ENCODE results near the gene CDK5RAP3.

CDK5RAP3 gene

DNA sequence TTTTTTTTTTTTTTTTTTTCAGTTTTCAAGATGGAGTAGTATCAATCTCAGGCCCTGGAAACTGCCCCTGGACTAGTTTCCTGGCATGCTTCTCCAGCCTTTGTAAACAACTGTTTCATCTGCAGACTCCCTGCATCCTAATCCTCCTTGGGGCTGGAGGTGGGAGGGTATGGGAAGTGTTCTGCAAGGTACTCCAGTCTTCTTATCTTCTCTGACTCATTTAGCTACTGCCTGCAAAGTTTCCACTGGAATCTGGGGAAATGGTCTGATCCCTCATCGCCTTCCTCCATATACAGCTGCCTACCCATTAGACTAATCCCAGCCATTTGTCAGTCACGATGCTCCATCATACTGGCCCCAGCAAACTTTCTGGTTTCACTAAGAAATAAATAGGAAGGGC is 45.2 kb downstream of the CDK5RAP3 start:
- TF ChIP-seq, protein P1, sequence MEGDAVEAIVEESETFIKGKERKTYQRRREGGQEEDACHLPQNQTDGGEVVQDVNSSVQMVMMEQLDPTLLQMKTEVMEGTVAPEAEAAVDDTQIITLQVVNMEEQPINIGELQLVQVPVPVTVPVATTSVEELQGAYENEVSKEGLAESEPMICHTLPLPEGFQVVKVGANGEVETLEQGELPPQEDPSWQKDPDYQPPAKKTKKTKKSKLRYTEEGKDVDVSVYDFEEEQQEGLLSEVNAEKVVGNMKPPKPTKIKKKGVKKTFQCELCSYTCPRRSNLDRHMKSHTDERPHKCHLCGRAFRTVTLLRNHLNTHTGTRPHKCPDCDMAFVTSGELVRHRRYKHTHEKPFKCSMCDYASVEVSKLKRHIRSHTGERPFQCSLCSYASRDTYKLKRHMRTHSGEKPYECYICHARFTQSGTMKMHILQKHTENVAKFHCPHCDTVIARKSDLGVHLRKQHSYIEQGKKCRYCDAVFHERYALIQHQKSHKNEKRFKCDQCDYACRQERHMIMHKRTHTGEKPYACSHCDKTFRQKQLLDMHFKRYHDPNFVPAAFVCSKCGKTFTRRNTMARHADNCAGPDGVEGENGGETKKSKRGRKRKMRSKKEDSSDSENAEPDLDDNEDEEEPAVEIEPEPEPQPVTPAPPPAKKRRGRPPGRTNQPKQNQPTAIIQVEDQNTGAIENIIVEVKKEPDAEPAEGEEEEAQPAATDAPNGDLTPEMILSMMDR (IDR thresholded peaks at IDR 0.05) = no peak

DNA sequence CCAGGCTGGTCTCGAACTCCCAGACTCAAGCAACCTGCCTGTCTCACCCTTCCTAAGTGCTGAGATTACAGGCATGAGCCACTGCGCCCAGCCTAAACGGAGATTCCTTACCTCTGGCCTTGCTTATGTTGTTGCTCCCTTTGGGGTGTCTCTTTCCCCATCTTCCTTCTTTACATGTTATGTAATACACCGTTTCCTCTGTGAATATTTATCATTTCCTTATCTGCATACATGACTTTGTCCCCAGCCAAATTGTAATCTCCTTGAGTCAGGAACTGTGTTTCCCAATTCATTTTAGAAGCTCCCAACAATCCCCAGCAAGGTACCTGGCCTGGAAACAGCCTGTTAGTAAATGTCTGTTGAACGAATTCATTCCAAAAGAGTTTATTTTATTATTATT is 51.0 kb downstream of the CDK5RAP3 start:
- TF ChIP-seq, protein P1 (IDR thresholded peaks at IDR 0.05) = no peak

DNA sequence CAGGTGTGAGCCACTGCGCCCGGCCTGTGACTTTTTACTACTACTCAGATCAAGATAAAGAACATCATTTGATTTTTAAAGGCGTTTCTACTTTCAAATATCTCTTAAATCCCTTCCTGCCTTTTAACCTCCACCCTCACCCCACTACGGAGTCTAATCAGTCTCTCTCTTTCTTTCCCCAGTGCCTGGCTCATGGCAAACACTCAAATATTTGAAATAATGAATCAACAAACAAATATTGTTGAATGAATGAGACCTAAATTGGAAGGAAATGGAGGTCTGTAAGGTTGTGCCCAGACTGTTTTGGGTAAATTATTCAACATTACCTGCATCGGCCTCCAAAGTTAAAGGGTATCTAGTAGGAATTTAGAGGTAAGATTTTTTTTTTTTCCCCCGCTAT is 52.0 kb downstream of the CDK5RAP3 start:
- TF ChIP-seq, protein P1 (IDR thresholded peaks at IDR 0.05) = no peak

DNA sequence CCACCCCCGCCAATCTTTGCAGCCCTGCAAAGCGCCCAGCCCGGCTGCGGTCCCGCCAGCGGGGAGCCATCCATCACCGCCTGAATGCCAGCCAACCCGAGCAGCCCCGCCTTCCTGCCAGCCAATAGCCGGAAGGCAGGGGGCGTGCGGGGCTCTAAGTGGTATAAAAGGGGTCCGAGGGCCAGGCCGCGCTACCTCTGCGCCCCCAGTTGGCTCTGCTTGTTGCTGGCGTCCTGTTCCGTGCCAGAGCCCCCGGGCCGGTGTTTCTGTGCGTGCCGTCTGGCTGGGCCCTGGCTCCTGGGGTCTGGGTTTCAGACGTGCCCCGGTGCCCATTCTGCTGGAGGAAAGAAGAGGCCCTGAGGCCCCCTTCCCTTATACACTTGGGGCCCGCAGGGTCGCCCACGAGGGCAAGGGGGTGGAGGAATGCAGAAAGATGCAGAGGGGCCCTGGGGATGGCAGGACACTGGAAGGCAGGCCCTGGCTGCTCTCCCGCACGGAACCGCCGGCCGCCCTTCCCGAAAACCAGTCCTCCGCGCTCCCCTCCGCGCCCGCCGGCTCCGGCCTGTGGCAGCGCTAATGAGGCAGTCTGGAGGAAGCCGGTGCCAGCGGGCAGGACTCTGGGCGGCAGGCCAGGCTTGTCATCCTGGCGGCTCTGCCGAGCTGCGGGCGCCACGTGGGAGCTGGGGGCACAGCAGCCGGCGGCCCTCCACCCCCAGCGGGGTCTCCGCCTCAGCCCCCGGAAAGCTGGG is 52.7 kb downstream of the CDK5RAP3 start:
- TF ChIP-seq, protein P1 (IDR thresholded peaks at IDR 0.05) = peak; percentile 53

DNA sequence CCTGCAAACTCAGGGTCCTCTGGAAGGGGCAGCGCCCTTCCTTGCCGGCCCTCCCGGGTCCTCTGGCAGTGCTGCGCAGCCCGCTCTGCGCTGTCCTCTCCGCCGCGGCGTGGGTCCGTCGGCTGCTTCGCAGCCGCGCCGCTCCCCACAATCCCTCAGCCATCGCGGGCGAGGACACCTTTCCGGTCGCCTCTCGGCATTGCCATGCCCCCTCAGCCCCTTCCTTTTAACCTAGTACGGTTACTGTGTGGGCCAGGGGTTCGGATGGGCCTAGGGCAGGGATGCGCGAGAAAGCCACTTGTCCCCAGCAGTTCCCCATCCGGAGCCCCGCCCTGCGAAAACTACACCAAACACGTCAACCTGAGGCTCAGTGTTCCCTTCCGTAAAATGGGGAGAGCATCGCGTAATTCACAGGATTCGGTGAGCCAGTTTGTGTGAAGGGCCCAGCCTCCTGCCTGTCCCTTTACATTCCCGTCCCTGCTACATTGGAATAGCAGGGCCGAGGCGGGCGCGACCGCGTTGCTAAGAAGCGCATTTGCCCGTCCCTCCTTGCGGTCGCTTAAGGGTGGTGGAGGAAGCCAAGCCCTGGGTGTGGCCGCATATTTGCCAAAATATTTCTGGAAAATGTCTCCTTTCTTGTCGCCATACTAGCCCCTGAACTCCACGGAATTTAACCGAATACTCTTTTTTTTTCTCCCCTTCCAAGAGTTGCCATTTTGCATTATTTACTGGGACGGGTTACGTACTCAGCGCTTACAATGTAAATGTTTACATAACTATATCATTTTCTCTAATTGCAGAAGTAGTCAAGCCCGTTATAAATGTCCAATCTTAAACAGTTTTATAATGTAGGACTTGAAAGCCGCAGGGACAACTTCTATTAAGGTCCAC is 53.5 kb downstream of the CDK5RAP3 start:
- TF ChIP-seq, protein P1 (IDR thresholded peaks at IDR 0.05) = no peak; the same call in 1 of the 2 replicates

DNA sequence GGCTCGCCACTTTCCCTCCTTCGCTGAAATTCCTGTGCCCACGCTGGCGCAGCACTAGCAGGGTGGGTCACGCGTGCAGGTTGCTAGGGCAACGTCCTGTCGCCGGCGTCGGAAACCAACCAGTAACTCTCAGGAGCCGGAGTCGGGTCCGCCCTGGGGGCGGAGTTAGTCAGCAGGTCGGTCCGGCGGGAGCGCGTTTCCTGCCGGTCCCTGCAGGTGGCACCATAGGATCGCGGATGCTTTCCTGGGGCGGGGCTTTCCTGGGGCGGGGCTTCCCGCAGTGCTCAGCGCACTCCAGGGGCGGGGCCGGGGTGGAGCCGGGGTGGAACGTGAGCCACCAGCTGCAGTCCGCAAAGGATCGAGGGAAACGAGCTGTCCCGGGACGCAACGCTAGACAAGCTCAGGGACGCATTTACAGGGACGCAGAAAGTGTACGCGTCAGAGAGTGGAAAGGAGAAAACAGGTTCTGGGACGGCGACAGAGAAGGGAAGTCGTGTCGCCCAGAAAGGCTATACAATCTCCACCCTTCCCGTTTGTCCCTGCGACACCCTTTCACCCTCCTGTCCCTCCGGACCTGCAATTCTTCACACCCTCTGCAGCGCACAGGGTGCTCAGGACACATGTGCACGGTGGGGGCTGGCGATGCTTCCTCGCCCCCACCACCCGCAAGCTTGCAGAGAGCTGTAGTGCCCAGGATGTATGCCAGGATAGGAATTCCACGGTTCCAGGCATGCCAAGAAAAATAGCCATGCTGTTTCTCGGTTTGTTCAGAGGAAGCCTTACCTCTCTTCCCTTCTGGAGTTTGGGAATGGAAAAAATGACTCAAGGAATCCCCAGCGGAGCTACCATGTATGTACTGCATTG is 54.4 kb downstream of the CDK5RAP3 start:
- TF ChIP-seq, protein P1 (IDR thresholded peaks at IDR 0.05) = peak; percentile 85

DNA sequence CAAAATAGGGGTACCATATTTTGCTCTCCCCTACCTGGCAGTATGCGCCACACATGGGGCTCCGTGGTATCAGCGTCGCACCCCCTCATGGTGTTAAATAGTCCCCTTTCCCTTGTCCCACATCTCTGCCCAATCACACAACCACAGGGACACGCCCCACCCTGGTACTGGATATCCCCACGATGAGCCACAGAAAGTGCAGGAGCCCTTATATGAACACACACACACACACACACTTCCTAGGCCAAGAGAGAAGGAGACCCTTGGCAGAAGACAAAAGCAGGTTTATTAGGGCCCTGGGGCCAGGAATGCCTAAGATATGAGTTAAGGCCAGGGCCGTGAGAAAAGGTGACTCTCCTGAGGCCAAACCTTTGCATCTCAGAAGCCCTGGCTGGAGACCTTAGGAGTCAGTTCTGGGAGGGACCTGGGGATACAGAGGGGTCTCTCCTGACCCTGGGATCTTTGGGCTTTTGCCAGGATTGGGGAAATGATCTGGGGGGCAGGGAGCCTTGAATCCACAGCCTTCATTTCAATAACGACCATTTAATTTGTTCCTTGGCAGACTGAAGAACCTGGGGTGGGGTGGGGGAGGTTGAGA is 55.1 kb downstream of the CDK5RAP3 start:
- TF ChIP-seq, protein P1 (IDR thresholded peaks at IDR 0.05) = no peak

All from LNCAP (cell line).